GM19468 (cell line): ENCODE data around the gene EFS.
"Not testable (repeated sequence)": the region's sequence is repeated elsewhere in the genome, so short reads cannot be mapped to it uniquely, and the experiment has no call there.

Experiments
- ATAC-seq: cut with Tn5 transposase; IDR thresholded peaks from one replicate; pipeline ENCODE4 v1.9.1; 2021; ENCODE audit warnings: mild to moderate bottlenecking, moderate library complexity, moderate number of reproducible peaks; ENCODE audit not compliant: unreplicated experiment; ENCODE audit errors: extremely low read depth

Gene EFS

GRCh38 chr14:23365036-23365731 is at the start of gene EFS:
TSS of gene EFS (minus strand) at chr14:23365172. CDS start at chr14:23365025, 147 bp downstream.
- ATAC-seq, result no peak

- no peak for ATAC-seq
These were observed 49.3 kb upstream of the EFS start for GRCh38 chr14:23414254-23414653.

- no peak for ATAC-seq
These were observed 48.7 kb upstream of the EFS start for GRCh38 chr14:23413681-23414080.

- no peak for ATAC-seq
These were observed 46.9 kb upstream of the EFS start for GRCh38 chr14:23411563-23412525.

- ATAC-seq, result no peak
These were observed 45.1 kb upstream of the EFS start for GRCh38 chr14:23409966-23410635.

- no peak for ATAC-seq
These were observed 44.5 kb upstream of the EFS start for GRCh38 chr14:23409475-23409874.

- no peak for ATAC-seq
These were observed 43.3 kb upstream of the EFS start for GRCh38 chr14:23408307-23408630.

- no peak for ATAC-seq
These were observed 42.7 kb upstream of the EFS start, which contains the start of gene MYH6 for GRCh38 chr14:23407516-23408306. TSS of gene MYH6 (minus strand) at chr14:23408273. CDS start at chr14:23407223, 1,050 bp downstream.

GRCh38 chr14:23406725-23407355 is 41.9 kb upstream of the EFS start:
- ATAC-seq, result no peak

- no peak for ATAC-seq
These were observed 41.3 kb upstream of the EFS start for GRCh38 chr14:23406244-23406643.

- no peak for ATAC-seq
These were observed 40.6 kb upstream of the EFS start for GRCh38 chr14:23405516-23406025.

- no peak for ATAC-seq
These were observed 40.1 kb upstream of the EFS start for GRCh38 chr14:23405096-23405495.

GRCh38 chr14:23404331-23404900 is 39.4 kb upstream of the EFS start:
- no peak for ATAC-seq

- ATAC-seq, result no peak
These were observed 38.9 kb upstream of the EFS start for GRCh38 chr14:23403908-23404307.

GRCh38 chr14:23403139-23403438 is 38.1 kb upstream of the EFS start:
- ATAC-seq, result no peak

- ATAC-seq, result no peak
These were observed 37.5 kb upstream of the EFS start for GRCh38 chr14:23402296-23403138.

GRCh38 chr14:23401291-23401690 is 36.3 kb upstream of the EFS start:
- ATAC-seq, result no peak

GRCh38 chr14:23400496-23401149 is 35.7 kb upstream of the EFS start:
- ATAC-seq, result not testable (repeated sequence)
